Upper lobe of right lung (tissue), 1 donor: Measurements from ENCODE around the gene STAT6. TPM values are rescaled to one million over a fixed set of nuclear protein-coding genes. Genes with fewer than 3 reads are reported as not detected.

Experiments used
- ATAC-seq: fragments of 200-7000 bp; cut with Tn5 transposase; one replicate; pipeline ENCODE4 v1.9.1; 2020; ENCODE audit warnings: mild to moderate bottlenecking, moderate library complexity
- DNase-seq: peaks from one replicate; pipeline ENCODE4 v3.0.0-alpha.2; 2020
- H3K27ac ChIP-seq: fragments of 200-600 bp; one replicate; pipeline ENCODE4 v1.8.0; 2022
- H3K27me3 ChIP-seq: fragments of 200-600 bp; one replicate; pipeline ENCODE4 v1.8.0; 2022; ENCODE audit warnings: mild to moderate bottlenecking
- H3K36me3 ChIP-seq: fragments of 200-600 bp; one replicate; pipeline ENCODE4 v1.8.0; 2022
- H3K4me1 ChIP-seq: fragments of 200-600 bp; one replicate; pipeline ENCODE4 v1.8.0; 2022
- H3K4me3 ChIP-seq: fragments of 200-600 bp; one replicate; pipeline ENCODE4 v1.8.0; 2022; ENCODE audit warnings: mild to moderate bottlenecking
- H3K9me3 ChIP-seq: fragments of 200-600 bp; one replicate; pipeline ENCODE4 v1.8.0; 2022
- intact Hi-C: fragments of 100-400 bp; cut with DNase I; formaldehyde crosslinking; loops from one replicate; pipeline ENCODE4 v1.11.0; 2022
- total RNA-seq: library from RNA; stranded (reverse); fragmentation: NEBNext Ultra II Directional; extraction: Animal tissue kit (Norgen Biotek cat#: 25700); gene quantifications from one replicate; pipeline ENCODE4 v1.2.1, GENCODE V29; 2021
- TF ChIP-seq, protein P1 (sequence below): fragments of 200-600 bp; IDR thresholded peaks from one replicate; pipeline ENCODE4 v1.8.0; 2022; ENCODE audit warnings: antibody characterized with exemption
- donor health status: DM: no; HTN: yes; CAD: no; lungs with severe emphysema.

The STAT6 gene
- total RNA-seq, 1 donor from 2014 or later: 230 TPM

DNA sequence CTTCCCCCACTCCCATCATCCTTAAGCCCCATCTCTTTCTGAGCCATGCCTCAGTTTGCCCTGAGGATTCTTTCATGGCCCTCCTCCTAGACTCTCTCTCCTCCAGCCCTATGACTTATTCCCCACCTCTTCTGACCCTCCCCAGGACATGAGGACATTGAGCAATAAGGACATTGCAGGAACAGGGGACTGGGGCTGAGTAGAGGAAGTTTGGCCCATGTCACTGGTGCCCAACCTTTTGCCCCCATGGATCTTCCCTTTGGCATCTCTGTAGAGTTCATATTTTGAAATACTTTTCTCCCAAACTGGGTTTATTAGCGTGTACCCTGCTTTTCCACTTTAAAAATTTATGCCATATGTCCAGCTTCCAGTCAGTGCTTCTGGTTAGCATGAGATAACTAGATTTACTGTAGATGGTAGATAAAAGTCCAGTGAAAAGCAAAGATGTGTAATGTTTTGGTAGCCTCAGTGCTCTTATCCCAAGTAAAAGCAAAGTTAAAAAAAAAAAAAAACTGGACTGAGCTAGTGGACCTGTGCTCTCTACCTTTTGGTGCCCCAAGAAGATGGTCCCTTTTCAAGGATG lies 42.3 kb upstream of the STAT6 start:
- peaks cover 42% of the 10 kb centered on the region for H3K36me3 ChIP-seq
- peaks cover 66% of the 10 kb centered on the region for H3K4me1 ChIP-seq
- no peaks in the 10 kb centered on the region for H3K9me3 ChIP-seq
- DNase-seq (no peak), ATAC-seq (peak; percentile 31)
- H3K27ac ChIP-seq: peak overlapping the region; percentile 78
- H3K27me3 ChIP-seq: no peaks in the 10 kb centered on the region
- no peak overlapping the region for H3K4me3 ChIP-seq
- intact Hi-C loops: no loop called here
- TF ChIP-seq, protein P1, sequence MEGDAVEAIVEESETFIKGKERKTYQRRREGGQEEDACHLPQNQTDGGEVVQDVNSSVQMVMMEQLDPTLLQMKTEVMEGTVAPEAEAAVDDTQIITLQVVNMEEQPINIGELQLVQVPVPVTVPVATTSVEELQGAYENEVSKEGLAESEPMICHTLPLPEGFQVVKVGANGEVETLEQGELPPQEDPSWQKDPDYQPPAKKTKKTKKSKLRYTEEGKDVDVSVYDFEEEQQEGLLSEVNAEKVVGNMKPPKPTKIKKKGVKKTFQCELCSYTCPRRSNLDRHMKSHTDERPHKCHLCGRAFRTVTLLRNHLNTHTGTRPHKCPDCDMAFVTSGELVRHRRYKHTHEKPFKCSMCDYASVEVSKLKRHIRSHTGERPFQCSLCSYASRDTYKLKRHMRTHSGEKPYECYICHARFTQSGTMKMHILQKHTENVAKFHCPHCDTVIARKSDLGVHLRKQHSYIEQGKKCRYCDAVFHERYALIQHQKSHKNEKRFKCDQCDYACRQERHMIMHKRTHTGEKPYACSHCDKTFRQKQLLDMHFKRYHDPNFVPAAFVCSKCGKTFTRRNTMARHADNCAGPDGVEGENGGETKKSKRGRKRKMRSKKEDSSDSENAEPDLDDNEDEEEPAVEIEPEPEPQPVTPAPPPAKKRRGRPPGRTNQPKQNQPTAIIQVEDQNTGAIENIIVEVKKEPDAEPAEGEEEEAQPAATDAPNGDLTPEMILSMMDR: no peak

DNA sequence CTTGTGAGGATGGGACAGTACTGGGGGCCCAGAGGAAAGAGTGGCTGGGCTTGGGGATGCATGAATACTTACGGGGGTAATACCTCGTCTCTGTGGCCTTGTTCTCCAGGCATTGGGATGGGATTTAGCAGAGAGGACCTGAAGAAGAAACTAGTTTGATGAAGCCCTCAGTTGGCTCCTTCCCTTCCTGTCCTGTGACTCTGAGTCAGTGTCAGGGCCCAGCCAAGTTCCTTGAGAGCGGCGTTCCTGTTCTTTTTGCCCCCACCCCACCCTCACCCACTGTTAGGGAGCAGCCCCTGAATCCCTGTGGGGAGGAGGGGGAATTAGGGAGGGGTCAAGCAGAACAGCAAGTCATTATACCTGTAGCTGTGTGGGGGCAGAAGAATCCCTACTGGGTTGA lies 41.5 kb upstream of the STAT6 start:
- H3K4me1 ChIP-seq: peaks cover 74% of the 10 kb centered on the region
- DNase-seq: no peak
- H3K36me3 ChIP-seq: peaks cover 36% of the 10 kb centered on the region
- TF ChIP-seq, protein P1: no peak
- peak overlapping the region; percentile 78 for H3K27ac ChIP-seq
- intact Hi-C loops: no loop called here
- no peak overlapping the region for H3K4me3 ChIP-seq
- ATAC-seq: peak; percentile 16
- H3K9me3 ChIP-seq: no peaks in the 10 kb centered on the region
- H3K27me3 ChIP-seq: no peaks in the 10 kb centered on the region

DNA sequence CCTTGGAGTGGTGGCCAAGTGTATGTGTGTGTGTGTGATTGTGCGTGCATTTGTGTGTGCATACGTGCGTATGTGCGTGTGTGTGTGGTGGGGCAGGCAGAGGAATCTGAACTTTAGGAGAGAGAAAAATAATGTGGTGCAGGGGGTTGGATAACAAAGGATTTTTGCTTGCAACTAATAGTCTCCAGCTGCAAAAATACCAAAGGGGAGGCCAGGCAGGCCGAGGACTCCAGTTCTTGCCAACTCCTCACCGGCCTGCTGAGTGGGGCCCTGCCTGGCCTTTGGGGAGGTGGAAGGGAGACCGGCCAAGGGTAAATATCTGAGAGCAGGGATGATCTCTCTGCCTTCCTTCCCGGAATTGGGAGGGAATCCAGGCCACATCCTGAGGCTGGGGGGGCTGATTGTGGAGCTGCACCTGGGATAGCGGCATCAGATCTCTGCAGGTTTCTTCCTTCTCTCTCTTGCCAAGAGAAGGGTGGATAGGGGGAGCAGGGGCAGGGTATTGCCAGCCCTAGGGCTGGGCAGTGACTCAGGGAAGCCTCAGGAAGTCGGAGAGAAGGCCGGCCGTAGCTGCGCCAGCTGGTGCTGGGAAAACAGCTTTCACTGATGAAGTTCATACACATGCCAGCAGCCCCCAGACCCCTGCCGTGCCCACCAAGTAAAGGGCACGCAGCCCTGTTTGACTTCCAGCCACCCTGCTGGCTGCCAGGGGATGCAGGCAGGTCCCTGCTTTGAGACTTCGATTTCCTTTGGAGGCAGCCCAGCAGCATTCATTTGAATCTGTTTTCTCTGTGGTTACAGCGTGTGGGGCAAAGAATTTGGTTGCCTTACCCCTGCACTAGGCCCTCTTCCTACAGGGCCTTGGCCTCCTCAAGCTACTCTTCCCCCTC lies 40.8 kb upstream of the STAT6 start:
- ATAC-seq: no peak
- H3K4me1 ChIP-seq: peaks cover 71% of the 10 kb centered on the region
- H3K36me3 ChIP-seq: peaks cover 31% of the 10 kb centered on the region
- intact Hi-C loops: no loop called here
- no peaks in the 10 kb centered on the region for H3K27me3 ChIP-seq
- DNase-seq: no peak
- no peak overlapping the region for H3K4me3 ChIP-seq
- TF ChIP-seq, protein P1: no peak
- H3K27ac ChIP-seq: peak overlapping the region; percentile 78
- no peaks in the 10 kb centered on the region for H3K9me3 ChIP-seq

DNA sequence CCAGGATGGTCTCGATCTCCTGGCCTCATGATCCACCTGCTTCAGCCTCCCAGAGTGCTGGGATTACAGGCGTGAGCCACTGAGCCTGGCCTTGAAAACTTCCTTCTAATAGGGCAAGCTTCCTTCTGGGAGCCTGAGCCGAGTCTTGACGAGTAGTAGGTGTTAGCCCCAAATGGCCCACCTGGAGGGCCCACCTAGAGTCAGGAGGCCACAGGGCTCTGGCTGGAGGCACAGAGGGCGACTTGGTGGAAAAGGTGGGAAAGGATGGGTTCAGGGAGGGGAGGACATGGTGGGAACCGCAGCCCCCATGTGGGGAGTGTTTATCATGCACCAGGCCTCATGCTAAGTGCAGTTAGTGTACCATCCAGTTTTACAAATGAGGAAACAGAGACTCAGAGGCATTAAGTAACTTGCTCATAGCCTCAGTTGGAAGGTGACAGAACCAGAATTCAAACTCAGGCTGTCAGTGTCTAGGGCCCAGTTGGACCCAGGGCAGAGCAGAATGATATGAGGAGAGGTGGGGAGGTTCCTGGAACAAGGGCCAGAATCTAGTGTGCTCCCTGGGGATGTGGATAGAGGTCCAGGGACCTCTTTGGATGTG lies 39.3 kb upstream of the STAT6 start:
- Histone ChIP-seq H3K4me1 (peaks cover 72% of the 10 kb centered on the region), H3K9me3 (no peaks in the 10 kb centered on the region), H3K4me3 (no peak overlapping the region), H3K27ac (peak overlapping the region; percentile 77), H3K36me3 (peaks cover 27% of the 10 kb centered on the region), H3K27me3 (no peaks in the 10 kb centered on the region)
- ATAC-seq: no peak
- intact Hi-C loops: no loop called here
- no peak for DNase-seq
- TF ChIP-seq, protein P1: no peak

DNA sequence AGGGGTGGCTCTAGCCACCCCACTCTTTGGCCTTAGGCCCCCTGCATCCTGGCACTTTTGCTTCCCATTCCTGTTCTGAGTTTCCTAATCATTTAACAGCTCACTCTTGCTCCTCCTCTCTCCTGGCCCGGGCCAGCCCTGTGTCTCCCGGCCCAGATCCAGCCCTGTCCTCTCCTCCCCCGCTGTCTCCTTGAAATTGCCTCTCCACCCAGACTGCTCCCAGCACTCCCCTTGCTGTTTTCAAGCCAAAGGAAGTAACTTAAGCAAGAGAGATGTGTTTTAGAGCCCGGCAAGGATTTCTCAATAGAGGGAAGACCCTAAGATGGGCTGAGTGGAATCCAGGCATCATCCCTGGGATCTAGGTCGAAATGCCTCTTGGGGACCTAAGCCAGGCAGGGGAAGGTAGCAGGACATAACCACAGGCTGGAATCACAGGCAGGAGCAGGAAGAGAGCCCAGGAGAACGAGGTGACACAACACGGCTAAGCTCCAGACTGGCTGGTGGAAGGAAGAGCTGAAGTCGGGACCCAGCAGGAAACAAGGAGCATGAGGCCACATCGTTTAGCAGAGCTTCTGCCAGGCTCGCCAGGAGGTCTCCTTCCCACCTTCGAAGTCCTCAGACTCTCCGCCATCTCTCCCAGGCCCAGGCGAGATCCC lies 38.2 kb upstream of the STAT6 start:
- TF ChIP-seq, protein P1: no peak
- Histone ChIP-seq H3K36me3 (peaks cover 27% of the 10 kb centered on the region), H3K4me3 (no peak overlapping the region), H3K4me1 (peaks cover 76% of the 10 kb centered on the region), H3K27me3 (no peaks in the 10 kb centered on the region), H3K9me3 (no peaks in the 10 kb centered on the region), H3K27ac (peak overlapping the region; percentile 77)
- ATAC-seq (peak; percentile 69), DNase-seq (no peak)
- intact Hi-C loops: no loop called here
